Measurements from ENCODE around the gene OSBPL10.

- no peak for TF ChIP-seq CTCF (IDR thresholded peaks at IDR 0.05)
- no peak for TF ChIP-seq POLR2A (IDR thresholded peaks at IDR 0.05)
Observed at GRCh38 chr3:31924610-31925270, 56.3 kb downstream of the OSBPL10 start.
